Gastrocnemius medialis (tissue), 4 donors: ENCODE data around the gene MAVS.

ENCODE experiments used
- CTCF ChIP-seq, 5 experiments: fragments of 450-650 bp in 3 of 5; fragments of 200-600 bp in 2 of 5; sonication (generic) in 2 of 5; IDR thresholded peaks in 4 of 5; conservative IDR thresholded peaks in 1 of 5; 1 replicate in 4 of 5; 2 replicates in 1 of 5; pipeline ENCODE4 v1.5.1; 2016 to 2019; ENCODE audit warnings: antibody characterized with exemption in 5 of 5, mild to moderate bottlenecking in 3 of 5, moderate library complexity in 3 of 5
- POLR2A ChIP-seq, 2 donors: fragments of 450-650 bp; IDR thresholded peaks; one replicate each; pipeline ENCODE4 v1.6.1; 2017; ENCODE audit warnings: antibody characterized with exemption in 2 of 2, mild to moderate bottlenecking in 2 of 2, moderate library complexity in 2 of 2

- no peak for TF ChIP-seq CTCF (IDR thresholded peaks at IDR 0.05 in 4 of 5, conservative IDR thresholded peaks at IDR 0.05 in 1 of 5)
- no peak for TF ChIP-seq POLR2A (IDR thresholded peaks at IDR 0.05)
Observed at GRCh38 chr20:3797592-3798372, 48.9 kb upstream of the MAVS start.
